PC-9 (cell line): ENCODE data around the gene RNH1. TPM values are rescaled to one million over a fixed set of nuclear protein-coding genes. Genes with fewer than 3 reads are reported as not detected.
A peak's percentile ranks its signal among the peaks of the same experiment; 100 is the strongest.

Experiments
- BruUV-seq: library from RNA; stranded (reverse); fragments of 400-500 nt; replicated peaks from 2 replicates; lab custom pipeline; 2021; lab: Mats Ljungman, UMichigan
- CTCF ChIA-PET: fragments of 300-600 bp; sonication (Branson Sonifier 250); formaldehyde crosslinking; loops from one replicate; lab custom pipeline; 2022; ENCODE audit warnings: antibody characterized with exemption; lab: Charles Lee
- POLR2A ChIA-PET: fragments of 300-600 bp; sonication (Branson Sonifier 250); formaldehyde crosslinking; loops from one replicate; lab custom pipeline; 2022; ENCODE audit warnings: antibody characterized with exemption; ENCODE audit not compliant: unreplicated experiment; lab: Charles Lee
- DNase-seq, 2 experiments: peaks; one replicate each; pipeline versions ENCODE4 v3.0.0 to v3.0.0-alpha.2; 2015 to 2022; ENCODE audit warnings: mixed read lengths in 1 of 2
- H2AFZ ChIP-seq: fragments of 200-600 bp; sonication (generic); 2 replicates; pipeline ENCODE4 v1.8.1; 2017; ENCODE audit warnings: antibody characterized with exemption
- H3F3A ChIP-seq: fragments of 200-600 bp; sonication (generic); 2 replicates; pipeline ENCODE4 v1.8.1; 2017; ENCODE audit warnings: antibody characterized with exemption, mild to moderate bottlenecking, low read depth; ENCODE audit not compliant: insufficient read depth
- H3K27ac ChIP-seq: fragments of 200-600 bp; sonication (generic); 2 replicates; pipeline ENCODE4 v1.6.1; 2016; ENCODE audit warnings: mixed run types
- H3K27me3 ChIP-seq: fragments of 200-600 bp; sonication (generic); 2 replicates; pipeline ENCODE4 v1.6.1; 2016; ENCODE audit warnings: low read depth, mixed run types; ENCODE audit not compliant: insufficient read depth
- H3K36me3 ChIP-seq: fragments of 200-600 bp; sonication (generic); 2 replicates; pipeline ENCODE4 v1.6.1; 2016; ENCODE audit warnings: low read depth, mixed run types
- H3K4me1 ChIP-seq: fragments of 200-600 bp; sonication (generic); replicated peaks from 2 replicates; pipeline ENCODE4 v1.6.1; 2016; ENCODE audit warnings: mixed run types; ENCODE audit not compliant: insufficient read depth
- H3K4me2 ChIP-seq: fragments of 200-600 bp; sonication (generic); 2 replicates; pipeline ENCODE4 v1.6.1; 2017; ENCODE audit warnings: mixed run types
- H3K4me3 ChIP-seq: fragments of 200-600 bp; sonication (generic); 2 replicates; pipeline ENCODE4 v1.6.1; 2016; ENCODE audit warnings: mixed run types
- H3K79me2 ChIP-seq: fragments of 200-600 bp; sonication (generic); 2 replicates; pipeline ENCODE4 v1.6.1; 2017; ENCODE audit warnings: low read depth, mixed run types
- H3K9me2 ChIP-seq: fragments of 200-600 bp; sonication (generic); 2 replicates; pipeline ENCODE4 v1.8.1; 2017; ENCODE audit warnings: mild to moderate bottlenecking; ENCODE audit not compliant: insufficient read depth
- H3K9me3 ChIP-seq: fragments of 200-600 bp; sonication (generic); 2 replicates; pipeline ENCODE4 v1.8.1; 2016; ENCODE audit warnings: low read depth; ENCODE audit not compliant: insufficient read depth
- H4K20me1 ChIP-seq: fragments of 200-600 bp; sonication (generic); 2 replicates; pipeline ENCODE4 v1.8.1; 2017; ENCODE audit not compliant: insufficient read depth
- EZH2 ChIP-seq: fragments of 200-600 bp; sonication (generic); IDR thresholded peaks from 2 replicates; pipeline ENCODE4 v1.8.0; 2017; ENCODE audit warnings: antibody characterized with exemption, low read depth
- intact Hi-C: fragments of 100-400 bp; cut with micrococcal nuclease; formaldehyde crosslinking; loops from one replicate; pipeline ENCODE4 v1.10.0; 2022; ENCODE audit not compliant: unreplicated experiment
- total RNA-seq: library from RNA; stranded (reverse); gene quantifications from 2 replicates; pipeline ENCODE4 v1.2.3, GENCODE V29; 2021
- TF ChIP-seq, protein P1 (sequence below): fragments of 200-600 bp; sonication (generic); conservative IDR thresholded peaks from 2 replicates; pipeline ENCODE4 v1.6.1; 2017; ENCODE audit warnings: mixed run types, antibody characterized with exemption, mild to moderate bottlenecking, moderate library complexity

RNH1 gene
- total RNA-seq, 1 experiment from 2014 or later = 87.8 TPM

DNA sequence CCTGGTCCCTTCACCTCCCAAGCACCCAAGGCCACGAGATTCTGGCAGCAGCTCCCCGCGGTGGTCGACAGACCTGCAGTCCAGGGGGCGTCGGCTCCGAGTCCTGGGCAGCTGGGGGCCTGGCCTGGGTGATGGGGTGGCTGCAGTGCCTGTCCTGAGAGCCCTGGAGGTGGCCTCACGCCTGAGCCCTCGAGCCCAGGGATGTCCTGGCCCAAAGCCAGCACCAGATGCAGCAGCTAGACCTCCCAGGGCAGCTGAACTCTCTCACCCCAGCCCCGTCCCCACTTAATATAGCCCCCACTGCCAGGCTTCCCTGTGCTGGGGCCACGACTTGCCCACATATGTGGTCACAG lies 46.9 kb upstream of the RNH1 start:
- BruUV-seq = no TSS peak
- intact Hi-C loops = no loop called here
- DNase-seq = no peak
- 0 out of 2 replicates have a peak, but pooled peaks cover 7% of the 10 kb centered on the region for H3F3A ChIP-seq
- POLR2A ChIA-PET = no interaction called here
- H3K36me3 ChIP-seq = no peaks in the 10 kb centered on the region
- CTCF ChIA-PET = no interaction called here
- no peaks in the 10 kb centered on the region for H3K4me1 ChIP-seq
- H2AFZ ChIP-seq = no peak overlapping the region
- no peak for TF ChIP-seq EZH2
- TF ChIP-seq, protein P1, sequence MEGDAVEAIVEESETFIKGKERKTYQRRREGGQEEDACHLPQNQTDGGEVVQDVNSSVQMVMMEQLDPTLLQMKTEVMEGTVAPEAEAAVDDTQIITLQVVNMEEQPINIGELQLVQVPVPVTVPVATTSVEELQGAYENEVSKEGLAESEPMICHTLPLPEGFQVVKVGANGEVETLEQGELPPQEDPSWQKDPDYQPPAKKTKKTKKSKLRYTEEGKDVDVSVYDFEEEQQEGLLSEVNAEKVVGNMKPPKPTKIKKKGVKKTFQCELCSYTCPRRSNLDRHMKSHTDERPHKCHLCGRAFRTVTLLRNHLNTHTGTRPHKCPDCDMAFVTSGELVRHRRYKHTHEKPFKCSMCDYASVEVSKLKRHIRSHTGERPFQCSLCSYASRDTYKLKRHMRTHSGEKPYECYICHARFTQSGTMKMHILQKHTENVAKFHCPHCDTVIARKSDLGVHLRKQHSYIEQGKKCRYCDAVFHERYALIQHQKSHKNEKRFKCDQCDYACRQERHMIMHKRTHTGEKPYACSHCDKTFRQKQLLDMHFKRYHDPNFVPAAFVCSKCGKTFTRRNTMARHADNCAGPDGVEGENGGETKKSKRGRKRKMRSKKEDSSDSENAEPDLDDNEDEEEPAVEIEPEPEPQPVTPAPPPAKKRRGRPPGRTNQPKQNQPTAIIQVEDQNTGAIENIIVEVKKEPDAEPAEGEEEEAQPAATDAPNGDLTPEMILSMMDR = no peak
- no peaks in the 10 kb centered on the region for H3K9me2 ChIP-seq
- H4K20me1 ChIP-seq = no peaks in the 10 kb centered on the region
- H3K4me3 ChIP-seq = no peak overlapping the region
- H3K9me3 ChIP-seq = no peaks in the 10 kb centered on the region
- H3K27me3 ChIP-seq = no peaks in the 10 kb centered on the region
- no peaks in the 10 kb centered on the region for H3K79me2 ChIP-seq
- no peak overlapping the region for H3K27ac ChIP-seq
- 0 out of 2 replicates have a peak overlapping the region, but pooled peaks have one; percentile 64 for H3K4me2 ChIP-seq

DNA sequence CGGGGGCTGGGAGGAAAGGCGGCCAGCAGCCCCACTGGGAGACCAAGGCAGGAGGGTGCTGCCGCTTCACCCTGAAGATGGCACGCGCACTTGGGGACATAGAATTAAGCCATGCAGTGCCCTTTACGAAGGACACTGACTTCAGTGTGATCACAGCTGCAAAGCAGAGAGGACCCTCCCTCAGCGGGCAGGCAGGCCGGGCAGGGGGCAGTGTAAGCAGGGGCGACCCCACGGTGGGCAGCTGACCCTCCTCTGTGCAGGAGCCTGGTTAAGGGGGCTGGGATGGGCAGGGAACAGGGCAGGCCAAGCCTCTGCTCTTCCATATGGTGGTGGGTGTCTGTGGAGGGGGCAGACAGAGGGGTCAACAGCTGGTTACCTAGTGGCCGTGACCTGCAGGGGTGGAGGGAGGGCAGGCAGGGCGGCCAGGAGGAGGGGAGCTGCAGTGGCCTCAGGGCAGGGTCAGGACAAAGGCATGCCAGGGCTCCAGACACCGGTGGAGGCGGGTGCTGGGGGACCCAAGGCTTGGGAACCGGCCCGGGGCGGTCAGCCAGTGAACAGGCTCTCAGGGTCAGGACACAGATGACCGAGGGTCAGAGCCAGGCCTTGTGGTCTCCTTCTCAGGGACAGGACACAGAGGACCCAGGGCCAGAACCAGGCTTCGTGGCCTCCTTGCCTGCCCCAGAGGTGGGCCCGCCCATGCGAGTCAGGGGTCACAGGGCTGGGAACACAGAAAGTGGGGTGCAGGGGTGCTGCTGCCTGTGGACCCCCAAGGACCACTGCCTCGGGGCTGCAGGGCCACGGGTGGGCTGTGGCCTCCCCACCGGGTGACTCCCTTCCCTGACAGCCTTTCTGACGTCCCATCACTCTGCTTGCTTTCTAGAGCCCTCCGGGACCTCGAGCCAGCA lies 46.3 kb upstream of the RNH1 start:
- CTCF ChIA-PET = no interaction called here

DNA sequence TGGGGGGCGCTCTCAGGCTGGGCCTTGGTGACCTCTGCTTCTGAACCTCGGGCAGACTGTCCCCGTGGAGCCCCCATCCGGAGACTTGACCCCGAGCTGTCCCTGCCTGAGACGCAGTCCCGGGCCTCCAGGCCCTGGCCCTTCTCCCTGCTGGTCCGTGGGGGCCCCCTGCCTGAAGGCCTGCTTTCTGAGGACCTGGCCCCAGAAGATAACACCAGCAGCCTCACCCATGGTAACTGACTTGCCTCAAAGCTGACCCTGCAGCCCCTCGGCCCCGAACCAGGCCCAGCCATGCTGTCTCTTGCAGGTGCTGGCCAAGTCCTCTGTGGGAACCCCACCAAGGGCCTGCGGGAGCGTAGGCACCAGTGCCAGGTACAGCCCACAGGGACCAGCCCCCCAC lies 44.6 kb upstream of the RNH1 start:
- TF ChIP-seq, protein P1 = no peak
- TF ChIP-seq EZH2 = no peak
- no peaks in the 10 kb centered on the region for H3K79me2 ChIP-seq
- no peak overlapping the region for H2AFZ ChIP-seq
- H3F3A ChIP-seq = no peaks in the 10 kb centered on the region
- no peak for DNase-seq
- ChIA-PET POLR2A (no interaction called here), CTCF (no interaction called here)
- H3K9me3 ChIP-seq = no peaks in the 10 kb centered on the region
- intact Hi-C loops = no loop called here
- H3K27ac ChIP-seq = no peak overlapping the region
- no peaks in the 10 kb centered on the region for H4K20me1 ChIP-seq
- no peak overlapping the region for H3K4me2 ChIP-seq
- no peak overlapping the region for H3K4me3 ChIP-seq
- H3K9me2 ChIP-seq = no peaks in the 10 kb centered on the region
- no peaks in the 10 kb centered on the region for H3K36me3 ChIP-seq
- no TSS peak for BruUV-seq
- H3K27me3 ChIP-seq = no peaks in the 10 kb centered on the region
- H3K4me1 ChIP-seq = no peaks in the 10 kb centered on the region

More for the DNA sequence above, 46.3 kb upstream of the RNH1 start:
- H3K27me3 ChIP-seq = no peaks in the 10 kb centered on the region
- H3K4me3 ChIP-seq = no peak overlapping the region
- DNase-seq = no peak
- POLR2A ChIA-PET = no interaction called here
- H3K36me3 ChIP-seq = no peaks in the 10 kb centered on the region
- H3K4me2 ChIP-seq = no peak overlapping the region
- 0 out of 2 replicates have a peak, but pooled peaks cover 7% of the 10 kb centered on the region for H3F3A ChIP-seq
- no peaks in the 10 kb centered on the region for H3K4me1 ChIP-seq
- H3K9me3 ChIP-seq = no peaks in the 10 kb centered on the region
- TF ChIP-seq, protein P1 = no peak
- no peak for TF ChIP-seq EZH2
- no TSS peak for BruUV-seq
- H4K20me1 ChIP-seq = no peaks in the 10 kb centered on the region
- no peaks in the 10 kb centered on the region for H3K9me2 ChIP-seq
- H2AFZ ChIP-seq = no peak overlapping the region
- intact Hi-C loops = no loop called here
- H3K27ac ChIP-seq = no peak overlapping the region
- H3K79me2 ChIP-seq = no peaks in the 10 kb centered on the region
